H1 (cell line): ENCODE results near the gene FAIM2. TPM values are rescaled to one million over a fixed set of nuclear protein-coding genes. Genes with fewer than 3 reads are reported as not detected.
A peak's percentile ranks its signal among the peaks of the same experiment; 100 is the strongest.

Experiments used
- CTCF ChIA-PET: fragments of 300-600 bp; sonication (Branson Sonifier 250); formaldehyde crosslinking; loops from one replicate; lab custom pipeline; 2021; ENCODE audit not compliant: partially characterized antibody; lab: Charles Lee
- POLR2A ChIA-PET: fragments of 300-600 bp; sonication (Branson Sonifier 250); formaldehyde crosslinking; loops from one replicate; lab custom pipeline; 2021; ENCODE audit warnings: inconsistent platforms; ENCODE audit not compliant: partially characterized antibody; lab: Charles Lee
- DNase-seq, 2 experiments: peaks; one replicate each; pipeline versions ENCODE4 v3.0.0 to v3.0.0-alpha.2; 2010 to 2022; ENCODE audit warnings: low spot score in 2 of 2, low read depth in 1 of 2, mixed read lengths in 1 of 2
- FAIRE-seq: peaks from 2 replicates; lab custom pipeline; 2011; peaks lifted over from hg19 to GRCh38; lab: Jason Lieb, UNC
- H2AFZ ChIP-seq: 2 replicates; pipeline ENCODE4 v1.8.1; 2012; ENCODE audit warnings: low read length, inconsistent platforms
- H2AK5ac ChIP-seq: 2 replicates; pipeline ENCODE4 v1.6.1; 2013; ENCODE audit warnings: low read depth, low read length
- H2BK120ac ChIP-seq: replicated peaks from 2 replicates; pipeline ENCODE3; 2013; ENCODE audit warnings: low read depth, low read length, inconsistent platforms
- H2BK12ac ChIP-seq: 2 replicates; pipeline ENCODE4 v1.6.1; 2013; ENCODE audit warnings: low read depth, low read length
- H2BK15ac ChIP-seq: 2 replicates; pipeline ENCODE4 v1.6.1; 2013; ENCODE audit warnings: low read length
- H2BK20ac ChIP-seq: 2 replicates; pipeline ENCODE4 v1.6.1; 2013; ENCODE audit warnings: low read length
- H2BK5ac ChIP-seq: 2 replicates; pipeline ENCODE4 v1.6.1; 2013; ENCODE audit warnings: low read depth, low read length
- H3K14ac ChIP-seq: 2 replicates; pipeline ENCODE4 v1.6.1; 2013; ENCODE audit warnings: inconsistent platforms; ENCODE audit not compliant: insufficient read length
- H3K18ac ChIP-seq: 2 replicates; pipeline ENCODE4 v1.6.1; 2013; ENCODE audit warnings: low read length; ENCODE audit errors: extremely low read depth
- H3K23ac ChIP-seq: 2 replicates; pipeline ENCODE4 v1.6.1; 2013; ENCODE audit warnings: inconsistent platforms; ENCODE audit not compliant: insufficient read length
- H3K23me2 ChIP-seq: 2 replicates; pipeline ENCODE4 v1.6.1; 2013; ENCODE audit warnings: low read depth, low read length
- H3K27ac ChIP-seq: 2 replicates; pipeline ENCODE4 v1.6.1; 2011; ENCODE audit warnings: low read depth, low read length, inconsistent platforms
- H3K27me3 ChIP-seq, 4 experiments: replicated peaks in 1 of 4; 1 replicate in 1 of 4; 2 replicates in 3 of 4; pipeline versions ENCODE4 v1.6.1 to v1.8.1; 2011 to 2013; ENCODE audit warnings: low read length in 3 of 4, mild to moderate bottlenecking in 3 of 4, inconsistent platforms in 2 of 4, mixed read lengths in 2 of 4, moderate library complexity in 1 of 4; ENCODE audit not compliant: control insufficient read depth in 3 of 4, insufficient read depth in 3 of 4; ENCODE audit errors: extremely low read depth in 1 of 4
- H3K36me3 ChIP-seq, 4 experiments: 2 replicates each; pipeline versions ENCODE4 v1.6.1 to v1.8.1; 2011 to 2013; ENCODE audit warnings: mild to moderate bottlenecking in 4 of 4, low read length in 3 of 4, moderate library complexity in 2 of 4, control low read depth in 1 of 4, inconsistent platforms in 1 of 4; ENCODE audit not compliant: insufficient read depth in 4 of 4, control insufficient read depth in 2 of 4
- H3K4ac ChIP-seq: replicated peaks from 2 replicates; pipeline ENCODE3; 2013; ENCODE audit warnings: low read length, low read depth, mixed read lengths, inconsistent platforms; ENCODE audit not compliant: insufficient read length
- H3K4me1 ChIP-seq, 4 experiments: replicated peaks in 1 of 4; 1 replicate in 1 of 4; 2 replicates in 3 of 4; pipeline versions ENCODE4 v1.6.1 to v1.8.1; 2011 to 2013; ENCODE audit warnings: low read length in 3 of 4, inconsistent platforms in 2 of 4, mixed read lengths in 1 of 4; ENCODE audit not compliant: insufficient read depth in 4 of 4, control insufficient read depth in 3 of 4
- H3K4me2 ChIP-seq, 2 experiments: 2 replicates each; pipeline versions ENCODE4 v1.6.1 to v1.8.1; 2011 to 2013; ENCODE audit warnings: low read depth in 2 of 2, low read length in 2 of 2, control low read depth in 1 of 2, inconsistent platforms in 1 of 2, mild to moderate bottlenecking in 1 of 2; ENCODE audit not compliant: insufficient read depth in 1 of 2
- H3K4me3 ChIP-seq, 4 experiments: fragments of 200-600, 300-600 bp in 1 of 4; sonication (generic), shearing (Covaris generic), sonication (Bioruptor Twin) in 1 of 4; 2 replicates each; pipeline versions ENCODE4 v1.5.1 to v1.8.1; 2011 to 2016; ENCODE audit warnings: low read length in 4 of 4, low read depth in 3 of 4, control low read depth in 2 of 4, inconsistent platforms in 2 of 4, mild to moderate bottlenecking in 2 of 4, mixed read lengths in 1 of 4, moderate library complexity in 1 of 4; ENCODE audit not compliant: insufficient read depth in 2 of 4; ENCODE audit errors: extremely low read depth in 1 of 4
- H3K56ac ChIP-seq: replicated peaks from 2 replicates; pipeline ENCODE3; 2013; ENCODE audit warnings: low read depth, mild to moderate bottlenecking, mixed read lengths, low read length, inconsistent platforms; ENCODE audit not compliant: insufficient read length
- H3K79me1 ChIP-seq: 2 replicates; pipeline ENCODE4 v1.6.1; 2013; ENCODE audit warnings: low read depth, low read length, control low read depth
- H3K79me2 ChIP-seq, 2 experiments: 2 replicates each; pipeline versions ENCODE4 v1.6.1 to v1.8.1; 2012 to 2013; ENCODE audit warnings: low read length in 2 of 2, mild to moderate bottlenecking in 2 of 2, inconsistent platforms in 1 of 2; ENCODE audit not compliant: insufficient read depth in 2 of 2, control insufficient read depth in 1 of 2
- H3K9ac ChIP-seq, 4 experiments: replicated peaks in 1 of 4; 1 replicate in 1 of 4; 2 replicates in 3 of 4; pipeline versions ENCODE4 v1.6.1 to v1.8.1; 2011 to 2013; ENCODE audit warnings: low read depth in 3 of 4, low read length in 3 of 4, control low read depth in 2 of 4, mild to moderate bottlenecking in 2 of 4, moderate library complexity in 2 of 4, inconsistent platforms in 1 of 4; ENCODE audit errors: extremely low read depth in 1 of 4
- H3K9me3 ChIP-seq, 2 experiments: 2 replicates each; pipeline versions ENCODE4 v1.6.1 to v1.8.1; 2012 to 2013; ENCODE audit warnings: mild to moderate bottlenecking in 2 of 2, moderate library complexity in 2 of 2, control low read depth in 1 of 2, inconsistent platforms in 1 of 2, low read depth in 1 of 2, low read length in 1 of 2, mixed read lengths in 1 of 2; ENCODE audit not compliant: insufficient read depth in 2 of 2
- H4K20me1 ChIP-seq, 2 experiments: replicated peaks in 1 of 2; 2 replicates each; pipeline versions ENCODE3 to v1.8.1; 2011 to 2013; ENCODE audit warnings: inconsistent platforms in 2 of 2, low read length in 2 of 2, mild to moderate bottlenecking in 1 of 2; ENCODE audit not compliant: insufficient read depth in 2 of 2, control insufficient read depth in 1 of 2
- H4K5ac ChIP-seq: 2 replicates; pipeline ENCODE4 v1.6.1; 2013; ENCODE audit warnings: low read length, low read depth, mixed read lengths, inconsistent platforms; ENCODE audit not compliant: insufficient read length
- H4K8ac ChIP-seq: 2 replicates; pipeline ENCODE4 v1.8.0; 2013; ENCODE audit warnings: mild to moderate bottlenecking, moderate library complexity, low read length, inconsistent platforms; ENCODE audit not compliant: insufficient read depth; ENCODE audit errors: extremely low read depth
- H4K91ac ChIP-seq: replicated peaks from 2 replicates; pipeline ENCODE3; 2013; ENCODE audit warnings: low read length, mixed read lengths, inconsistent platforms; ENCODE audit not compliant: insufficient read length
- BACH1 ChIP-seq: IDR thresholded peaks from 2 replicates; pipeline ENCODE4 v1.6.1; 2012; ENCODE audit warnings: low read length, improper control_type of control experiment
- CTBP2 ChIP-seq: IDR thresholded peaks from 2 replicates; pipeline ENCODE4 v1.7.0; 2011; ENCODE audit warnings: borderline replicate concordance, mild to moderate bottlenecking, moderate library complexity, mixed read lengths, low read length; ENCODE audit not compliant: insufficient read depth, insufficient read length
- EP300 ChIP-seq, 2 experiments: IDR thresholded peaks; 1 replicate in 1 of 2; 2 replicates in 1 of 2; pipeline ENCODE4 v1.6.1; 2011 to 2012; ENCODE audit warnings: low read depth in 2 of 2, low read length in 2 of 2, mild to moderate bottlenecking in 2 of 2, borderline replicate concordance in 1 of 2, inconsistent platforms in 1 of 2, moderate library complexity in 1 of 2
- FOSL1 ChIP-seq: IDR thresholded peaks from 2 replicates; pipeline ENCODE4 v1.6.1; 2011; ENCODE audit warnings: mild to moderate bottlenecking, low read depth, low read length, moderate library complexity; ENCODE audit not compliant: insufficient read depth
- HDAC2 ChIP-seq, 2 experiments: fragments of 300-600 bp in 1 of 2; sonication (generic) in 1 of 2; IDR thresholded peaks; 2 replicates each; pipeline ENCODE4 v1.6.1; 2011 to 2012; ENCODE audit warnings: low read depth in 2 of 2, low read length in 2 of 2, mild to moderate bottlenecking in 2 of 2, moderate library complexity in 2 of 2, borderline replicate concordance in 1 of 2, inconsistent platforms in 1 of 2
- POLR2A ChIP-seq, 2 experiments: IDR thresholded peaks; 1 replicate in 1 of 2; 2 replicates in 1 of 2; pipeline ENCODE4 v1.6.1; 2011; ENCODE audit warnings: low read depth in 2 of 2, low read length in 2 of 2, mild to moderate bottlenecking in 2 of 2; ENCODE audit errors: control extremely low read depth in 1 of 2
- WGBS, 2 experiments: shearing (Covaris generic) in 1 of 2; methylation state at CpG; one replicate each; pipeline versions ENCODE4 v1.1.6 to v1.1.7; 2013 to 2015; ENCODE audit warnings: low lambda C conversion rate in 2 of 2, mixed read lengths in 2 of 2, inconsistent platforms in 1 of 2, low coverage in 1 of 2, missing lambda C conversion rate in 1 of 2; ENCODE audit not compliant: insufficient replicate concordance in 2 of 2, insufficient coverage in 1 of 2, insufficient read length in 1 of 2; ENCODE audit errors: extremely low coverage in 1 of 2, missing lambda C conversion rate in 1 of 2; 5-methylcytosine and 5-hydroxymethylcytosine counted together
- polyA plus RNA-seq, 7 experiments: library from polyadenylated mRNA; depleted of rRNA in 3 of 7; stranded (reverse) in 5 of 7; unstranded in 2 of 7; fragments of >200 nt in 5 of 7; fragments of 200-250 nt in 2 of 7; gene quantifications; 1 replicate in 5 of 7; 2 replicates in 1 of 7; 4 replicates in 1 of 7; pipeline versions ENCODE4 v1.2.1 to v1.2.3, GENCODE V29; 2011 to 2013; ENCODE audit warnings: missing spikeins in 2 of 7, mixed read lengths in 2 of 7
- total RNA-seq: library from RNA; stranded (reverse); fragmentation: NEBNext Ultra II Directional; extraction: Animal tissue kit (Norgen Biotek cat#: 25700); gene quantifications from 2 replicates; pipeline ENCODE4 v1.2.1, GENCODE V29; 2021
- TF ChIP-seq, protein P1 (sequence below): IDR thresholded peaks from 2 replicates; pipeline ENCODE4 v1.6.1; 2012; ENCODE audit warnings: low read length, inconsistent platforms
- TF ChIP-seq, protein P2 (sequence below): IDR thresholded peaks from 2 replicates; pipeline ENCODE4 v1.6.1; 2012; ENCODE audit warnings: inconsistent platforms

The FAIM2 gene
- total and polyA plus RNA-seq, 2 of the 8 experiments (the other 6 are each of a cell fraction or from before 2014, with no cell fraction given) = 0.89 to 1.3 TPM

DNA sequence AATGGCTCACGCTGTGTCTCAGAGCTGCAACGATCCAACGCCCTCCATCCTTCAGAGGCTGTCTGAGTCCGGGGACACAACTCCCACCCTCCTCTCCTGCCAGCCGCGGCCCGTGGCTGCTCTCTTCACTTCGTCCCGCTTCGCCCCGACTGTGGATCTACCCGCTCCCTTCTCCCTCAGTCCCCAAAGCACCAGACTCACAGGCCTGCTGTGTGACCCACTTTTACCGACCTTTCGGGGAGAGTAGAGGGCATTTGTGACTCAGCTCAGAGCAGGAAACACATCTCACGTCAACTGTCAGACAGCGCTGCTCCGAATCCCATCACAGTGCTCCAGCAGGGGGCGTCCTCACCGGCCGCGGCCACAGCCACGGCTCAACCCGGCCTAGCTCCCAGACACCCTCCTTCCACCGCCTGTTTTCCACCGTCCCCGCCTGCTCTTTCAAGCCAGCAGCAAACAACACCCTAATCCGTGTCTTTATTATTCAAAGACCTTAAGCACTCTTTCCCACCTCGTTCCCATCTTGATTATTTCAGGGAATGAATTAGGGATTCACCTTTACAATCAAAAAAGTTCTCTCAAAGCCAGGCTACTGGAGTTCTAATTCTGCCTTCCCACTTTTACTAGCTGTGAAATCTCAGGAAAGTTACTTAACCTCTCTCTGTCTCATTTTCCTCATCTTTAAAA lies 41.8 kb upstream of the FAIM2 start:
- Histone ChIP-seq H3K14ac (no peak overlapping the region), H3K79me1 (no peaks in the 10 kb centered on the region), H2BK20ac (peak overlapping the region; percentile 55; the same call in 1 of the 2 replicates), H3K9ac (no peak overlapping the region), H3K9me3 (no peaks in the 10 kb centered on the region), H2BK5ac (no peak overlapping the region; the same call in 1 of the 2 replicates), H3K23ac (no peak overlapping the region), H3K4ac (no peak overlapping the region), H3K23me2 (no peaks in the 10 kb centered on the region; the same call in 1 of the 2 replicates), H3K4me1 (peaks cover 3 to 17% (median 4%) of the 10 kb centered on the region in 4 experiments; a peak in 6 of 7 replicates), H2BK120ac (no peak overlapping the region), H4K5ac (no peak overlapping the region), H4K8ac (no peak overlapping the region; the same call in 1 of the 2 replicates), H3K27ac (no peak overlapping the region), H2AFZ (peak overlapping the region; percentile 63), H4K20me1 (peaks cover 0 to 1% of the 10 kb centered on the region in 2 experiments), H3K27me3 (peaks cover 0 to 3% (median 0%) of the 10 kb centered on the region in 4 experiments; a peak in 1 of 7 replicates), H2AK5ac (no peak overlapping the region), H4K91ac (no peak overlapping the region), H3K4me3 (peak overlapping the region in 2 of 4 experiments; percentile 16 to 44; a peak in 4 of 8 replicates), H3K18ac (peak overlapping the region; percentile 55; the same call in 1 of the 2 replicates), H3K79me2 (no peaks in the 10 kb centered on the region), H3K36me3 (no peaks in the 10 kb centered on the region), H2BK15ac (no peak overlapping the region), H2BK12ac (no peak overlapping the region; the same call in 1 of the 2 replicates), H3K4me2 (peak overlapping the region; percentile 13 to 66), H3K56ac (no peak overlapping the region)
- CTCF ChIA-PET = interaction anchor here (0.7 to 7.6 kb wide), 43 partner anchors 10 to 188 kb away, joined by 3 to 104 read pairs (median 4); partner anchors contain the start of genes AQP5 and AQP6
- POLR2A ChIA-PET = interaction anchor here (0.9 to 1.7 kb wide), 12 partner anchors 8 to 204 kb away, joined by 3 to 6 read pairs (median 4); partner anchors contain the start of genes AQP5 and TMBIM6
- WGBS, 2 experiments = 16% methylated on average over 27 of the region's 28 CpGs; no CpG with 5 or more reads in 1 of the 2 experiments
- FAIRE-seq (peak; percentile 90), DNase-seq (peak; percentile 77 to 97)
- no peak for TF ChIP-seq FOSL1
- 0 out of 4 replicates have a peak, but pooled peaks have one; percentile 24 to 34 for TF ChIP-seq HDAC2 (IDR thresholded peaks at IDR 0.05; ENCODE audit: borderline replicate concordance in 1 of 2, low read depth in 2 of 2, low read length in 2 of 2)
- TF ChIP-seq, protein P1, sequence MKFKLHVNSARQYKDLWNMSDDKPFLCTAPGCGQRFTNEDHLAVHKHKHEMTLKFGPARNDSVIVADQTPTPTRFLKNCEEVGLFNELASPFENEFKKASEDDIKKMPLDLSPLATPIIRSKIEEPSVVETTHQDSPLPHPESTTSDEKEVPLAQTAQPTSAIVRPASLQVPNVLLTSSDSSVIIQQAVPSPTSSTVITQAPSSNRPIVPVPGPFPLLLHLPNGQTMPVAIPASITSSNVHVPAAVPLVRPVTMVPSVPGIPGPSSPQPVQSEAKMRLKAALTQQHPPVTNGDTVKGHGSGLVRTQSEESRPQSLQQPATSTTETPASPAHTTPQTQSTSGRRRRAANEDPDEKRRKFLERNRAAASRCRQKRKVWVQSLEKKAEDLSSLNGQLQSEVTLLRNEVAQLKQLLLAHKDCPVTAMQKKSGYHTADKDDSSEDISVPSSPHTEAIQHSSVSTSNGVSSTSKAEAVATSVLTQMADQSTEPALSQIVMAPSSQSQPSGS = peak; percentile 83; the same call in 1 of the 2 replicates
- TF ChIP-seq BACH1 = 0 out of 2 replicates have a peak, but pooled peaks have one; percentile 68
- TF ChIP-seq POLR2A (IDR thresholded peaks at IDR 0.05; ENCODE audit: control extremely low read depth in 1 of 2, low read depth in 2 of 2, low read length in 2 of 2) = no peak
- peak; percentile 44 for TF ChIP-seq CTBP2
- TF ChIP-seq EP300 (IDR thresholded peaks at IDR 0.05; ENCODE audit: borderline replicate concordance in 1 of 2, low read depth in 2 of 2, low read length in 2 of 2) = no peak
- TF ChIP-seq, protein P2, sequence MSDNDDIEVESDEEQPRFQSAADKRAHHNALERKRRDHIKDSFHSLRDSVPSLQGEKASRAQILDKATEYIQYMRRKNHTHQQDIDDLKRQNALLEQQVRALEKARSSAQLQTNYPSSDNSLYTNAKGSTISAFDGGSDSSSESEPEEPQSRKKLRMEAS = peak; percentile 69
